HepG2 (cell line): ENCODE measurements around the gene NR2F6. TPM values are rescaled to one million over a fixed set of nuclear protein-coding genes. Genes with fewer than 3 reads are reported as not detected.

Experiments used
- ARNT2 ChIP-seq: sonication (generic); formaldehyde crosslinking; IDR thresholded peaks from 2 replicates; pipeline ENCODE4 v1.8.0; 2022; ENCODE audit warnings: mild to moderate bottlenecking, low read depth, missing genetic modification reagents, moderate library complexity
- CHCHD3 ChIP-seq: sonication (generic); formaldehyde crosslinking; IDR thresholded peaks from 2 replicates; pipeline ENCODE4 v1.8.0; 2022; ENCODE audit warnings: mild to moderate bottlenecking, missing genetic modification reagents, moderate library complexity
- ERF ChIP-seq: IDR thresholded peaks from 2 replicates; pipeline ENCODE4 v1.6.1; 2018; ENCODE audit warnings: missing biosample characterization, missing genetic modification reagents
- FOXC1 ChIP-seq: sonication (generic); formaldehyde crosslinking; IDR thresholded peaks from 2 replicates; pipeline ENCODE4 v1.8.0; 2022; ENCODE audit warnings: mild to moderate bottlenecking, missing genetic modification reagents, borderline replicate concordance
- FOXK2 ChIP-seq: fragments of 450-650 bp; IDR thresholded peaks from 2 replicates; pipeline ENCODE4 v1.6.1; 2016
- HOXA3 ChIP-seq: sonication (generic); formaldehyde crosslinking; IDR thresholded peaks from 2 replicates; pipeline ENCODE4 v1.5.0; 2020; ENCODE audit warnings: missing genetic modification reagents
- KAT8 ChIP-seq: IDR thresholded peaks from 2 replicates; pipeline ENCODE4 v1.6.1; 2016; ENCODE audit warnings: missing genetic modification reagents, missing compliant biosample characterization
- PATZ1 ChIP-seq: sonication (generic); formaldehyde crosslinking; IDR thresholded peaks from 2 replicates; pipeline ENCODE4 v1.4.0; 2020; ENCODE audit warnings: missing genetic modification reagents
- PHF5A ChIP-seq: IDR thresholded peaks from one replicate; pipeline ENCODE4 v1.6.1; 2018; ENCODE audit warnings: low read depth, missing genetic modification reagents; ENCODE audit not compliant: unreplicated experiment
- SPEN ChIP-seq: sonication (generic); formaldehyde crosslinking; IDR thresholded peaks from 2 replicates; pipeline ENCODE4 v1.5.1; 2020; ENCODE audit warnings: low read depth, mild to moderate bottlenecking, missing genetic modification reagents
- SSRP1 ChIP-seq: IDR thresholded peaks from 2 replicates; pipeline ENCODE4 v1.6.1; 2016; ENCODE audit warnings: control low read depth
- TBX3 ChIP-seq: fragments of 450-650 bp; IDR thresholded peaks from 2 replicates; pipeline ENCODE4 v1.6.1; 2017; ENCODE audit warnings: antibody characterized with exemption, mild to moderate bottlenecking, inconsistent platforms, borderline replicate concordance
- ZFP82 ChIP-seq: sonication (generic); formaldehyde crosslinking; IDR thresholded peaks from 2 replicates; pipeline ENCODE4 v1.5.1; 2020; ENCODE audit warnings: mild to moderate bottlenecking, missing genetic modification reagents, borderline replicate concordance
- ZKSCAN5 ChIP-seq: sonication (generic); formaldehyde crosslinking; IDR thresholded peaks from 2 replicates; pipeline ENCODE4 v1.5.1; 2020; ENCODE audit warnings: mild to moderate bottlenecking, missing genetic modification reagents
- ZNF207 ChIP-seq: fragments of 450-650 bp; IDR thresholded peaks from 2 replicates; pipeline ENCODE4 v1.6.1; 2016; ENCODE audit warnings: antibody characterized with exemption, borderline replicate concordance
- ZNF232 ChIP-seq: sonication (generic); formaldehyde crosslinking; IDR thresholded peaks from 2 replicates; pipeline ENCODE4 v1.4.0; 2020; ENCODE audit warnings: missing genetic modification reagents, borderline replicate concordance
- ZNF260 ChIP-seq: sonication (generic); formaldehyde crosslinking; IDR thresholded peaks from 2 replicates; pipeline ENCODE4 v1.4.0; 2020; ENCODE audit warnings: missing genetic modification reagents, low read depth, mild to moderate bottlenecking, borderline replicate concordance
- ZNF333 ChIP-seq: sonication (generic); formaldehyde crosslinking; IDR thresholded peaks from 2 replicates; pipeline ENCODE4 v1.4.0; 2020; ENCODE audit warnings: mild to moderate bottlenecking, missing genetic modification reagents, borderline replicate concordance
- ZNF354B ChIP-seq: sonication (generic); formaldehyde crosslinking; IDR thresholded peaks from 2 replicates; pipeline ENCODE4 v1.8.0; 2022; ENCODE audit warnings: mild to moderate bottlenecking, missing genetic modification reagents
- ZNF567 ChIP-seq: sonication (generic); formaldehyde crosslinking; IDR thresholded peaks from 2 replicates; pipeline ENCODE4 v1.8.1; 2023; ENCODE audit warnings: mild to moderate bottlenecking, missing genetic modification reagents, borderline replicate concordance
- ZNF768 ChIP-seq: sonication (generic); formaldehyde crosslinking; IDR thresholded peaks from 2 replicates; pipeline ENCODE4 v1.4.0; 2020; ENCODE audit warnings: missing genetic modification reagents
- ZNF781 ChIP-seq: sonication (generic); formaldehyde crosslinking; IDR thresholded peaks from 2 replicates; pipeline ENCODE4 v1.5.1; 2020; ENCODE audit warnings: borderline replicate concordance, mild to moderate bottlenecking, missing genetic modification reagents; ENCODE audit errors: not compliant biosample characterization
- ZNF784 ChIP-seq: sonication (generic); formaldehyde crosslinking; IDR thresholded peaks from 2 replicates; pipeline ENCODE4 v1.5.1; 2020; ENCODE audit warnings: missing genetic modification reagents, mild to moderate bottlenecking, borderline replicate concordance
- polyA plus RNA-seq, 8 experiments: library from polyadenylated mRNA; depleted of rRNA in 3 of 8; stranded (reverse) in 7 of 8; unstranded in 1 of 8; fragments of >200 nt; fragmentation: Illumina TruSeq in 4 of 8; extraction: Trizol in 4 of 8; gene quantifications; 2 replicates each; pipeline versions ENCODE4 v1.2.1 to v1.2.3, GENCODE V29; 2011 to 2016; ENCODE audit warnings: low read depth in 4 of 8, missing spikeins in 1 of 8, mixed read lengths in 1 of 8; ENCODE audit not compliant: insufficient read depth in 1 of 8
- total RNA-seq, 5 experiments: library from RNA; depleted of rRNA; stranded (reverse); fragments of >200 nt; fragmentation: Illumina TruSeq; extraction: Trizol; gene quantifications; 2 replicates each; pipeline ENCODE4 v1.2.3, GENCODE V29; 2016; ENCODE audit warnings: low read depth in 1 of 5
- TF ChIP-seq, protein P1 (sequence below): sonication (generic); formaldehyde crosslinking; conservative IDR thresholded peaks from 2 replicates; pipeline ENCODE4 v1.8.0; 2022; ENCODE audit warnings: mild to moderate bottlenecking, moderate library complexity, missing genetic modification reagents
- TF ChIP-seq, protein P2 (sequence below): sonication (generic); formaldehyde crosslinking; IDR thresholded peaks from 2 replicates; pipeline ENCODE4 v1.8.0; 2022; ENCODE audit warnings: missing genetic modification reagents, mild to moderate bottlenecking, borderline replicate concordance

Gene NR2F6
- total and polyA plus RNA-seq, 2 of the 13 experiments (the other 11 are each of a cell fraction or from before 2014, with no cell fraction given), result 30.9 to 72.4 TPM

DNA sequence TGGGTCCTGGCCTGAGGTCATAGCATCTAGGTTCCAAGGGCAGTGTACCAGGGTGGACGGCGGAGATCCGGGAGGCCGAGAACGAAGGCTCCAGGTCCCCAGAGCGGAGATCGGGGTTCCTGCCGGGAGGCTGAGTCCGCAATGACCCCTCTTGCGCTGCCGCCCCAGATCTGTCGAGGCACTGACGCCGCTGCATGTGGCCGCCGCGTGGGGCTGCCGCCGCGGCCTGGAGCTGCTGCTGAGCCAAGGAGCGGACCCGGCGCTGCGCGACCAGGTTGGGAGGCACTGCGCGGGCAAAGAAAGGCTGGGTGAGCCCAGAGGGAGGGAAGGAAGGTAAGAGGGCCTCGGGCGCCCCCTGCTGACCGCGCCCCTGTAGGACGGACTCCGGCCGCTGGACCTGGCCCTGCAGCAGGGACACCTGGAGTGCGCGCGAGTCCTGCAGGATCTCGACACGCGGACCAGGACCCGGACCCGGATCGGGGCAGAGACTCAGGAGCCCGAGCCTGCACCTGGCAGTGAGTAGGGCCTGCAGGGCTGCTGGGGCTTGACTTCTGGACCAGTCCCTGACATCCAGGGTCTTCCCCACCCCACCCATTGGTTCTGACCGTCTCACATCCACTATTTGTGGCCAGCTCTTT lies 36.9 kb upstream of the NR2F6 start (continued):
- no peak; the same call in 1 of the 2 replicates for TF ChIP-seq ZNF232 (CRISPR knock-in tag)
- TF ChIP-seq ZFP82, result no peak
- TF ChIP-seq, protein P1, sequence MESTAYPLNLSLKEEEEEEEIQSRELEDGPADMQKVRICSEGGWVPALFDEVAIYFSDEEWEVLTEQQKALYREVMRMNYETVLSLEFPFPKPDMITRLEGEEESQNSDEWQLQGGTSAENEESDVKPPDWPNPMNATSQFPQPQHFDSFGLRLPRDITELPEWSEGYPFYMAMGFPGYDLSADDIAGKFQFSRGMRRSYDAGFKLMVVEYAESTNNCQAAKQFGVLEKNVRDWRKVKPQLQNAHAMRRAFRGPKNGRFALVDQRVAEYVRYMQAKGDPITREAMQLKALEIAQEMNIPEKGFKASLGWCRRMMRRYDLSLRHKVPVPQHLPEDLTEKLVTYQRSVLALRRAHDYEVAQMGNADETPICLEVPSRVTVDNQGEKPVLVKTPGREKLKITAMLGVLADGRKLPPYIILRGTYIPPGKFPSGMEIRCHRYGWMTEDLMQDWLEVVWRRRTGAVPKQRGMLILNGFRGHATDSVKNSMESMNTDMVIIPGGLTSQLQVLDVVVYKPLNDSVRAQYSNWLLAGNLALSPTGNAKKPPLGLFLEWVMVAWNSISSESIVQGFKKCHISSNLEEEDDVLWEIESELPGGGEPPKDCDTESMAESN (CRISPR knock-in tag), result peak; percentile 82
- TF ChIP-seq ZNF354B (CRISPR knock-in tag), result no peak
- 0 out of 2 replicates have a peak, but pooled peaks have one; percentile 63 for TF ChIP-seq SPEN (CRISPR knock-in tag)
- TF ChIP-seq ZNF768 (CRISPR knock-in tag), result peak; percentile 41; the same call in 1 of the 2 replicates
- no peak for TF ChIP-seq TBX3
- TF ChIP-seq PATZ1, result peak; percentile 44; the same call in 1 of the 2 replicates
- peak; percentile 83; the same call in 1 of the 2 replicates for TF ChIP-seq FOXC1 (CRISPR knock-in tag)
- TF ChIP-seq ZNF567 (CRISPR knock-in tag), result no peak
- no peak for TF ChIP-seq ZKSCAN5 (CRISPR knock-in tag)
- 0 out of 2 replicates have a peak, but pooled peaks have one; percentile 34 for TF ChIP-seq KAT8
- 0 out of 2 replicates have a peak, but pooled peaks have one; percentile 61 for TF ChIP-seq ZNF784 (CRISPR knock-in tag)
- no peak for TF ChIP-seq ZNF207
- TF ChIP-seq HOXA3 (CRISPR knock-in tag), result peak; percentile 68
- TF ChIP-seq ZNF781 (CRISPR knock-in tag), result peak; percentile 56
- TF ChIP-seq ARNT2 (CRISPR knock-in tag), result peak; percentile 76; the same call in 1 of the 2 replicates
- TF ChIP-seq ZNF260 (CRISPR knock-in tag), result no peak
- TF ChIP-seq ZNF333, result peak; percentile 54; the same call in 1 of the 2 replicates
- TF ChIP-seq SSRP1 (CRISPR knock-in tag), result 0 out of 2 replicates have a peak, but pooled peaks have one; percentile 63
- TF ChIP-seq ERF, result peak; percentile 65; the same call in 1 of the 2 replicates
- TF ChIP-seq PHF5A, result no peak
- TF ChIP-seq, protein P2, sequence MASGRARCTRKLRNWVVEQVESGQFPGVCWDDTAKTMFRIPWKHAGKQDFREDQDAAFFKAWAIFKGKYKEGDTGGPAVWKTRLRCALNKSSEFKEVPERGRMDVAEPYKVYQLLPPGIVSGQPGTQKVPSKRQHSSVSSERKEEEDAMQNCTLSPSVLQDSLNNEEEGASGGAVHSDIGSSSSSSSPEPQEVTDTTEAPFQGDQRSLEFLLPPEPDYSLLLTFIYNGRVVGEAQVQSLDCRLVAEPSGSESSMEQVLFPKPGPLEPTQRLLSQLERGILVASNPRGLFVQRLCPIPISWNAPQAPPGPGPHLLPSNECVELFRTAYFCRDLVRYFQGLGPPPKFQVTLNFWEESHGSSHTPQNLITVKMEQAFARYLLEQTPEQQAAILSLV (CRISPR knock-in tag), result peak; percentile 52; the same call in 1 of the 2 replicates
- peak; percentile 55; the same call in 1 of the 2 replicates for TF ChIP-seq CHCHD3 (CRISPR knock-in tag)
- no peak for TF ChIP-seq FOXK2
